Measurements from ENCODE around the gene GSKIP. TPM values are rescaled to one million over a fixed set of nuclear protein-coding genes. Genes with fewer than 3 reads are reported as not detected.

GSKIP gene
- total RNA-seq, 4 donors from 2014 or later = 6.7 to 15.1 (median 8.6) TPM

DNA sequence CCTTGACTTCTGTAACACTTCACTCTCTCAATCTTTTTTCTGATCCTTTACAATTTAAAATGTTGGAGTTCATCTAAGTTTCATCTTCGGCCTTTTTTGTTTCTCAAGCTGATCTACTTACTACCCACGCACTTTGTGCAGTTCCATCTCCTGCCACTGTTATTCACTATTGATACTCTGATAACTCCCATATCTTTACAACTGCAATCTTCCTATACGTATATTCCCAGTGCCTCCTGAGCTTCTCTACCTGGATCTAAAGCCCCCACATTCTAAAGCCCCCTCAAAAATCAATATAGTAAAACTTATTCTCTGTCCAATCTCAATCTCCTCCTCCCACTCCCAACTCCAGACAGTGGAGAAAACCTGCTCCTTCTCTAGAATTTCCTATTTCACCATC is 6.1 kb upstream of the GSKIP start:
- Histone ChIP-seq H3K4me3 (no peak overlapping the region), H3K4me1 (peaks cover 21 to 22% of the 10 kb centered on the region in 2 donors), H3K27ac (no peak overlapping the region), H3K36me3 (no peaks in the 10 kb centered on the region), H3K9me3 (no peaks in the 10 kb centered on the region), H3K27me3 (no peaks in the 10 kb centered on the region)
- TF ChIP-seq, protein P1, sequence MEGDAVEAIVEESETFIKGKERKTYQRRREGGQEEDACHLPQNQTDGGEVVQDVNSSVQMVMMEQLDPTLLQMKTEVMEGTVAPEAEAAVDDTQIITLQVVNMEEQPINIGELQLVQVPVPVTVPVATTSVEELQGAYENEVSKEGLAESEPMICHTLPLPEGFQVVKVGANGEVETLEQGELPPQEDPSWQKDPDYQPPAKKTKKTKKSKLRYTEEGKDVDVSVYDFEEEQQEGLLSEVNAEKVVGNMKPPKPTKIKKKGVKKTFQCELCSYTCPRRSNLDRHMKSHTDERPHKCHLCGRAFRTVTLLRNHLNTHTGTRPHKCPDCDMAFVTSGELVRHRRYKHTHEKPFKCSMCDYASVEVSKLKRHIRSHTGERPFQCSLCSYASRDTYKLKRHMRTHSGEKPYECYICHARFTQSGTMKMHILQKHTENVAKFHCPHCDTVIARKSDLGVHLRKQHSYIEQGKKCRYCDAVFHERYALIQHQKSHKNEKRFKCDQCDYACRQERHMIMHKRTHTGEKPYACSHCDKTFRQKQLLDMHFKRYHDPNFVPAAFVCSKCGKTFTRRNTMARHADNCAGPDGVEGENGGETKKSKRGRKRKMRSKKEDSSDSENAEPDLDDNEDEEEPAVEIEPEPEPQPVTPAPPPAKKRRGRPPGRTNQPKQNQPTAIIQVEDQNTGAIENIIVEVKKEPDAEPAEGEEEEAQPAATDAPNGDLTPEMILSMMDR (IDR thresholded peaks at IDR 0.05 in 4 of 5, conservative IDR thresholded peaks at IDR 0.05 in 1 of 5) = no peak
- no peak for TF ChIP-seq POLR2A (IDR thresholded peaks at IDR 0.05)
- in situ Hi-C loops (cut with MboI; ENCODE audit: low sequenced_read_pairs in 4 of 4) (no loop called here), intact Hi-C loops (cut with DNase I; ENCODE audit: low total_unique reads) (no loop called here)
- ATAC-seq = no peak
- no peak for DNase-seq

DNA sequence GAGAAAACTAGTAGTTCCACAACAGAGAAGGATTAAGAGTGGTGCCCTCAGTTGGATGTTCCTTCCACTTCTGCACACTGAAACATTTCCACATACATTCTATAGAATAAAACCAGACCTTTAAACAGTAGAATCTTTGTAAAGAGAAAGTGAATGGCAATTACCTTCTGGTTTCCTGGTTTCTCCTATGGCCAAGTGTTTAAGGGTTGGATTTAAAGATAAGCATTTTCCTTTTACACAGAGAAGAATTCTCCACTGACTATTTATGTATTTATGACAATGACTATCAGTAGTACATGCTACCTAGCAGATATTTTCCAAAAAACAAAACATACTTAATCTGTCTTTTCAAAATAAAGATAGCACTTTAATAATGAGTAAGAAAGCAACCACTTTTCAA is 3.4 kb upstream of the GSKIP start:
- Histone ChIP-seq H3K4me1 (peaks cover 30 to 32% of the 10 kb centered on the region in 2 donors), H3K36me3 (no peaks in the 10 kb centered on the region), H3K27me3 (no peaks in the 10 kb centered on the region), H3K4me3 (no peak overlapping the region), H3K9me3 (no peaks in the 10 kb centered on the region), H3K27ac (no peak overlapping the region)
- ATAC-seq (no peak), DNase-seq (no peak)
- intact Hi-C loops (cut with DNase I; ENCODE audit: low total_unique reads) = no loop called here
- in situ Hi-C loops (cut with MboI; ENCODE audit: low sequenced_read_pairs in 4 of 4) = no loop called here
- TF ChIP-seq, protein P1 (IDR thresholded peaks at IDR 0.05 in 4 of 5, conservative IDR thresholded peaks at IDR 0.05 in 1 of 5) = no peak
- no peak for TF ChIP-seq POLR2A (IDR thresholded peaks at IDR 0.05)

DNA sequence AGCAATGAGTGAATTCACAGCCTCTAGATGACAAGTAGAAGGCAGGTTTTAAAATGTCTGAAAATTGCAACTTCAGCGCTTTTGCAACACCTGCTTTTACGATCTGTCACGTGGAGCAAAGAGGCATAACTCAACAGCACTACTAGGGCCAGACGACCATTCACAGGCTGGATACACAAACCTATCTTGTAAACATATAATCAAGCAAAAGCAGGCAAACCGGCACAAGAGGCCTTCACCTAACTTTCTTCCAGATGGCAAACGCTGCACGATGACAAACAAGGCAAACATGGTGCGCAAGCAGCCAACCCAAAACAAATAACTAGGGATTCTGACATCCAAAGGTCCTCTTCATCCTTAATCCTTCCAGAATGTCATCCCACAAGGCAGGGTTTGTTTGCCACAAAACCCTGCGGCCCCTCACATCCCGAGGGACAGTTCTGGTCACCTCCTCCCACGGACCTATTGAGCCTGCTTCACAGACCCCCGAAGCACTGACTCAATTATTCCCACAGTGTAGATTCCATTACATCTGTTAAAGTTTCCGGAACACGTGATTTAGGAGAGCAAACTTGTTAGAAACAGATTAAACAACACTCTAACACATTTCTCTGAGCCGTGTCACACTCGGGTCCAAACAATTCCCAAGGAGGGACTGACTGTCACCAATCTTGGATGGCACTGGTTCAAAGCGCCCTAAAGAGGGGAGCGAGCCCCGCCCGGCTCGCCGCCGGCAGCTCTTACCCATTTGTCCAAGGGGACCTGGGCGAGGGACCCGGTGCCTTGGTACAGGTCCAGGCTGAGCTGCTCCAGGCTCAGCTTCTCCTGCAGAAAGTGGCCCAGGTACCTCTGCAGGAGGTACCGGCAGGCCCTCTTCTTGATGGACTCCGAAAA is 1.0 kb upstream of the GSKIP start:
- in situ Hi-C loops (cut with MboI; ENCODE audit: low sequenced_read_pairs in 4 of 4) = no loop called here
- peak; percentile 73 to 77 for ATAC-seq
- H3K27me3 ChIP-seq = no peaks in the 10 kb centered on the region

DNA sequence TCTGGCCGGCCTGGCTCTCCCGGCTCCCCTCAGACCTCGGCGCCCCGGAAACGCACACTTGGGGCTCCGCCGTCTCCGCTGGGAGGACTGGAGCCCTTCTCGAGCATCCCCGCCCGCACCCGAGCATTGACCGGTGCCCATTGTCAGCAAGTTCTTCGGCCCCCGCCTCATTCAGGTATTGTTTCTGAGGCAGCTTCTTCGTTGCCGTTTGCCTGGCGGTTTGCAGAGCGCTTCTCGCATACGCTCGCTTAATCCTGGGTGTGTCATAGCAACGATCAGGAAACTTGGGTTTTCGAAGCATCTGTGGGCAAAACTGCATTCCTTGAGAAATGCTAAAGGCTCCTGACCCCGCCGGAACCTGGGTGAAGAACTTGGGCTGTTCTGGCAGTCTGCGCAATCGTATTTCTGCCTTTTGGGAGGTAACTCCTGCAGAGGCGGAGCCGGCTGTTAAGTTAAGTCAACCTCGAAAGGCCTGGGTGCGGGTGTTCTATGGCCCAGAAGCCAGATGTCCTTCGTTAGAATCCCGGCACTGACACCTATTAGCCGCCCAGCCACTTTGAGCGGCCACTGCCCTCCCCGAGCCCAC is 518 bp downstream of the GSKIP start:
- TF ChIP-seq, protein P1 (IDR thresholded peaks at IDR 0.05 in 4 of 5, conservative IDR thresholded peaks at IDR 0.05 in 1 of 5) = no peak
- TF ChIP-seq POLR2A (IDR thresholded peaks at IDR 0.05) = no peak
- Histone ChIP-seq H3K27me3 (no peaks in the 10 kb centered on the region), H3K4me1 (peaks cover 30 to 32% of the 10 kb centered on the region in 2 donors), H3K36me3 (no peaks in the 10 kb centered on the region), H3K4me3 (peak overlapping the region; percentile 79 to 99 (median 88)), H3K9me3 (no peaks in the 10 kb centered on the region), H3K27ac (peak overlapping the region; percentile 93 to 96 (median 96))
- in situ Hi-C loops (cut with MboI; ENCODE audit: low sequenced_read_pairs in 4 of 4) = no loop called here
- ATAC-seq (no peak), DNase-seq (peak in 1 of 2 donors; percentile 4)
- intact Hi-C loops (cut with DNase I; ENCODE audit: low total_unique reads) = loop anchor here (1.0 to 2.0 kb wide), 3 partner anchors 27 to 138 kb away; partner anchors contain the start of gene PAPOLA

More for the DNA sequence above, 1.0 kb upstream of the GSKIP start:
- DNase-seq = peak; percentile 20 to 34
- Histone ChIP-seq H3K4me1 (peaks cover 30 to 32% of the 10 kb centered on the region in 2 donors), H3K9me3 (no peaks in the 10 kb centered on the region), H3K36me3 (no peaks in the 10 kb centered on the region), H3K4me3 (peak overlapping the region; percentile 79 to 99 (median 88)), H3K27ac (peak overlapping the region; percentile 93 to 96 (median 96))
- intact Hi-C loops (cut with DNase I; ENCODE audit: low total_unique reads) = loop anchor here (2.0 kb wide), 1 partner anchor 62 kb away; no protein-coding TSS in a partner anchor
- peak in 1 of 2 donors; percentile 16 for TF ChIP-seq POLR2A (IDR thresholded peaks at IDR 0.05)
- TF ChIP-seq, protein P1 (IDR thresholded peaks at IDR 0.05 in 4 of 5, conservative IDR thresholded peaks at IDR 0.05 in 1 of 5) = no peak

Measured in gastrocnemius medialis (tissue), 4 donors.